OCI-LY3 (cell line): ENCODE measurements around the gene APLP1.
A peak's percentile ranks its signal among the peaks of the same experiment; 100 is the strongest.

Experiments used
- H2AFZ ChIP-seq: fragments of 200-600, 300-600 bp; shearing (Covaris generic); 2 replicates; pipeline ENCODE4 v1.6.0; 2014; ENCODE audit warnings: antibody characterized with exemption, low read depth, low read length
- H3K27ac ChIP-seq: fragments of 200-600, 300-600 bp; sonication (generic); 2 replicates; pipeline ENCODE4 v1.5.1; 2014; ENCODE audit warnings: mild to moderate bottlenecking, low read length, moderate library complexity, mixed read lengths
- H3K27me3 ChIP-seq: fragments of 200-600, 300-600 bp; sonication (generic); 2 replicates; pipeline ENCODE4 v1.6.1; 2014; ENCODE audit warnings: low read depth, low read length, mixed read lengths
- H3K36me3 ChIP-seq: fragments of 200-600, 300-600 bp; sonication (generic); replicated peaks from 2 replicates; pipeline ENCODE3; 2014; ENCODE audit warnings: low read depth, low read length, mixed read lengths
- H3K4me1 ChIP-seq: fragments of 300-600, 200-600 bp; sonication (generic); 2 replicates; pipeline ENCODE4 v1.6.1; 2014; ENCODE audit warnings: low read length, mixed read lengths
- H3K4me2 ChIP-seq: fragments of 200-600, 300-600 bp; sonication (generic); 2 replicates; pipeline ENCODE4 v1.6.1; 2014; ENCODE audit warnings: low read length, mixed read lengths
- H3K4me3 ChIP-seq: fragments of 300-600, 200-600 bp; sonication (generic); 2 replicates; pipeline ENCODE4 v1.5.1; 2014; ENCODE audit warnings: antibody characterized with exemption, mild to moderate bottlenecking, low read length, moderate library complexity
- H3K79me2 ChIP-seq: fragments of 300-600, 200-600 bp; shearing (Covaris generic); 2 replicates; pipeline ENCODE4 v1.6.1; 2014; ENCODE audit warnings: mild to moderate bottlenecking, low read length, mixed read lengths
- H3K9ac ChIP-seq: fragments of 300-600, 200-600 bp; shearing (Covaris generic); 2 replicates; pipeline ENCODE4 v1.6.0; 2014; ENCODE audit warnings: mild to moderate bottlenecking, low read length, moderate library complexity
- H3K9me3 ChIP-seq: fragments of 200-600, 300-600 bp; shearing (Covaris generic); 2 replicates; pipeline ENCODE4 v1.6.1; 2014; ENCODE audit warnings: low read length, mixed read lengths; ENCODE audit not compliant: insufficient read depth
- H4K20me1 ChIP-seq: fragments of 200-600, 300-600 bp; sonication (generic); 2 replicates; pipeline ENCODE4 v1.6.1; 2016; ENCODE audit warnings: low read length, mixed read lengths; ENCODE audit not compliant: insufficient read depth
- EZH2phosphoT487 ChIP-seq: fragments of 200-600 bp; shearing (Covaris generic); IDR thresholded peaks from 2 replicates; pipeline ENCODE4 v1.6.1; 2018; ENCODE audit warnings: antibody characterized with exemption, mixed run types, low read depth
- TF ChIP-seq, protein P1 (sequence below): fragments of 200-600, 300-600 bp; sonication (generic); IDR thresholded peaks from 2 replicates; pipeline ENCODE4 v1.5.1; 2014; ENCODE audit warnings: antibody characterized with exemption, low read length, low read depth

Gene APLP1

DNA sequence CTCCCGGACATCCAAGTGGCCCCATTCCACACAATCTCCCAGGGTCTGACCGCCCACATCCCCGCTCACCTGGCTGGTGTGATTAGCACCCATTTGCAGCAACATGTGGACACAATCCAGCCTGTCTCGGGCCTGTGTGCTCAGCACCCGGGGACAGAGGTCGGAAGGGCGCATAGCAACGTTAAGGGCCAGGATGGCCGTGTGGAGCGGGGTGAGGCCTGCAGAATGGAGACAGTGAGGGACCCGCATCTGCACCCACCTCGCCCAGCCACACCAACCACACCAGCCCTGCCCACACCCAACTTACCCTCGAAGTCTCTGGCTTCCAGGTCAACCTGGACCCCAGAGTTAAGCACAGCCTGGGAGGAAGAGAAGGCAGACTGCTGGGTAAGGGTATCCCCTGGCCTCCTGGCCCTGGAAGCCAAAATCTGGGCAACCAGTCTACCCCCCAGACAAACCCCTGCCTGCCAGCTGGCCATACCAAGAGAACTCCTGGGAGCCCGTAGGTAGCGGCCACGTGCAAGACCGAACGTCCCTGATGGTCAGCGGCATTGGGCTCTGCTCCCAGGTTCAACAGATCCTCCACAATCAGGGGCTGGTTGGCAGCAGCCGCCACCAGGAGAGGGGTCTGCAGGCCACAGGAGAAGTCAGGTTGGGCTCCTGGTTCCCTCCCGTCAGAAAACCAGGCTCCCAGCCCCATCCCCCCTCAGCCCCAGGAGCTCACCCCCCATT, 27.7 kb downstream of the APLP1 start:
- H3K36me3 ChIP-seq, result peaks cover 54% of the 10 kb centered on the region
- TF ChIP-seq EZH2phosphoT487, result no peak
- H3K9ac ChIP-seq, result no peak overlapping the region
- H3K27me3 ChIP-seq, result no peaks in the 10 kb centered on the region
- H4K20me1 ChIP-seq, result peaks cover 30% of the 10 kb centered on the region
- H3K9me3 ChIP-seq, result no peaks in the 10 kb centered on the region
- H3K4me3 ChIP-seq, result no peak overlapping the region
- peaks cover 43% of the 10 kb centered on the region for H3K79me2 ChIP-seq
- H3K4me2 ChIP-seq, result no peak overlapping the region
- no peak overlapping the region for H2AFZ ChIP-seq
- peaks cover 10% of the 10 kb centered on the region for H3K4me1 ChIP-seq
- H3K27ac ChIP-seq, result no peak overlapping the region

- no peak overlapping the region for H3K9ac ChIP-seq
- no peak overlapping the region for H3K4me2 ChIP-seq
- no peak overlapping the region for H3K27ac ChIP-seq
- peaks cover 51% of the 10 kb centered on the region for H3K36me3 ChIP-seq
- TF ChIP-seq, protein P1, sequence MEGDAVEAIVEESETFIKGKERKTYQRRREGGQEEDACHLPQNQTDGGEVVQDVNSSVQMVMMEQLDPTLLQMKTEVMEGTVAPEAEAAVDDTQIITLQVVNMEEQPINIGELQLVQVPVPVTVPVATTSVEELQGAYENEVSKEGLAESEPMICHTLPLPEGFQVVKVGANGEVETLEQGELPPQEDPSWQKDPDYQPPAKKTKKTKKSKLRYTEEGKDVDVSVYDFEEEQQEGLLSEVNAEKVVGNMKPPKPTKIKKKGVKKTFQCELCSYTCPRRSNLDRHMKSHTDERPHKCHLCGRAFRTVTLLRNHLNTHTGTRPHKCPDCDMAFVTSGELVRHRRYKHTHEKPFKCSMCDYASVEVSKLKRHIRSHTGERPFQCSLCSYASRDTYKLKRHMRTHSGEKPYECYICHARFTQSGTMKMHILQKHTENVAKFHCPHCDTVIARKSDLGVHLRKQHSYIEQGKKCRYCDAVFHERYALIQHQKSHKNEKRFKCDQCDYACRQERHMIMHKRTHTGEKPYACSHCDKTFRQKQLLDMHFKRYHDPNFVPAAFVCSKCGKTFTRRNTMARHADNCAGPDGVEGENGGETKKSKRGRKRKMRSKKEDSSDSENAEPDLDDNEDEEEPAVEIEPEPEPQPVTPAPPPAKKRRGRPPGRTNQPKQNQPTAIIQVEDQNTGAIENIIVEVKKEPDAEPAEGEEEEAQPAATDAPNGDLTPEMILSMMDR, result no peak
- no peak for TF ChIP-seq EZH2phosphoT487
- H4K20me1 ChIP-seq, result peaks cover 30% of the 10 kb centered on the region
- H3K27me3 ChIP-seq, result no peaks in the 10 kb centered on the region
- no peak overlapping the region for H2AFZ ChIP-seq
- H3K4me3 ChIP-seq, result no peak overlapping the region
- H3K79me2 ChIP-seq, result peaks cover 43% of the 10 kb centered on the region
- no peaks in the 10 kb centered on the region for H3K9me3 ChIP-seq
- H3K4me1 ChIP-seq, result peaks cover 16% of the 10 kb centered on the region
Measured at GRCh38 chr19:35896643-35897040, 28.3 kb downstream of the APLP1 start.

- Histone ChIP-seq H3K9ac (no peak overlapping the region), H4K20me1 (peaks cover 30% of the 10 kb centered on the region), H2AFZ (no peak overlapping the region), H3K9me3 (no peaks in the 10 kb centered on the region), H3K36me3 (peaks cover 45% of the 10 kb centered on the region), H3K4me2 (no peak overlapping the region), H3K79me2 (peaks cover 48% of the 10 kb centered on the region), H3K27ac (no peak overlapping the region), H3K27me3 (no peaks in the 10 kb centered on the region), H3K4me3 (no peak overlapping the region), H3K4me1 (peaks cover 28% of the 10 kb centered on the region)
- TF ChIP-seq EZH2phosphoT487, result no peak
- TF ChIP-seq, protein P1, result no peak
Measured at GRCh38 chr19:35897706-35898451, 29.5 kb downstream of the APLP1 start.

DNA sequence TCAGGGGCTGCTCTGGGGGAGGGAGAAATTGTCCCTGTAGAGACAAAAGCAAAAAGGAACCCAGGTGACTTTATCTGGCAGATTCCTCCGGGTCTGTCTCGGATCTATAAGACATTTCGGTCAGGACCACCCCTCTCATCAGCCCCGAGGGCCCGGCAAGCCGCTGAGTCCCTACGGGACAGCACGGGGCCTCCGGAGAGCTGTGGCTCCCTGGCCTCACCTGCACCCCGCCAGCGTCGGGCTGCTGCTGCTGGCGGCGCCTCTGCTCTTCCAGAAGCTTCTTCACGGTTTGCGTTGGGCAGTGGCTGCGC, 30.1 kb downstream of the APLP1 start:
- Histone ChIP-seq H3K27me3 (no peaks in the 10 kb centered on the region), H2AFZ (no peak overlapping the region), H3K9me3 (no peaks in the 10 kb centered on the region), H3K4me2 (peak overlapping the region; percentile 91), H3K4me1 (peaks cover 34% of the 10 kb centered on the region), H3K4me3 (peak overlapping the region; percentile 98), H3K36me3 (peaks cover 41% of the 10 kb centered on the region), H3K79me2 (peaks cover 48% of the 10 kb centered on the region), H4K20me1 (peaks cover 30% of the 10 kb centered on the region), H3K9ac (peak overlapping the region; percentile 100), H3K27ac (peak overlapping the region; percentile 91)
- TF ChIP-seq, protein P1, result no peak
- TF ChIP-seq EZH2phosphoT487, result no peak
